Heart left ventricle (tissue), 16 donors: ENCODE results near the gene C6orf15. TPM values are rescaled to one million over a fixed set of nuclear protein-coding genes. Genes with fewer than 3 reads are reported as not detected.

Source experiments
- ATAC-seq, 4 donors: fragments of 200-7000 bp; cut with Tn5 transposase; one replicate each; pipeline ENCODE4 v1.9.1; 2020 to 2022; ENCODE audit warnings: moderate library complexity in 4 of 4, mild to moderate bottlenecking in 3 of 4, moderate number of reproducible peaks in 1 of 4
- DNase-seq, 5 donors: peaks; one replicate each; pipeline ENCODE4 v3.0.0-alpha.2; 2020
- H3K27ac ChIP-seq, 12 donors: fragments of 200-600 bp; sonication (generic) in 4 of 12; one replicate each; pipeline versions ENCODE4 v1.5.0 to v1.8.0; 2016 to 2022; ENCODE audit warnings: mild to moderate bottlenecking in 2 of 12
- H3K27me3 ChIP-seq, 9 donors: fragments of 200-600 bp; sonication (generic) in 2 of 9; one replicate each; pipeline versions ENCODE4 v1.5.1 to v1.8.0; 2016 to 2022; ENCODE audit warnings: mild to moderate bottlenecking in 3 of 9
- H3K36me3 ChIP-seq, 9 donors: fragments of 200-600 bp; sonication (generic) in 2 of 9; one replicate each; pipeline versions ENCODE4 v1.5.0 to v1.8.0; 2018 to 2022; ENCODE audit warnings: mild to moderate bottlenecking in 2 of 9
- H3K4me1 ChIP-seq, 12 donors: fragments of 200-600 bp; sonication (generic) in 4 of 12; one replicate each; pipeline versions ENCODE4 v1.5.0 to v1.8.0; 2016 to 2022; ENCODE audit warnings: mild to moderate bottlenecking in 3 of 12
- H3K4me3 ChIP-seq, 12 donors: fragments of 200-600 bp; sonication (generic) in 4 of 12; one replicate each; pipeline versions ENCODE4 v1.5.0 to v1.8.0; 2017 to 2022; ENCODE audit warnings: mild to moderate bottlenecking in 9 of 12, moderate library complexity in 4 of 12
- H3K9me3 ChIP-seq, 12 donors: fragments of 200-600 bp; sonication (generic) in 4 of 12; one replicate each; pipeline versions ENCODE4 v1.5.0 to v1.8.0; 2016 to 2022; ENCODE audit warnings: mild to moderate bottlenecking in 1 of 12
- CTCF ChIP-seq, 12 donors: fragments of 200-600 bp; sonication (generic) in 4 of 12; IDR thresholded peaks; one replicate each; pipeline versions ENCODE4 v1.5.0 to v1.8.0; 2018 to 2022; ENCODE audit warnings: antibody characterized with exemption in 12 of 12, mild to moderate bottlenecking in 5 of 12
- POLR2A ChIP-seq, 2 donors: fragments of 450-650 bp; IDR thresholded peaks; one replicate each; pipeline ENCODE4 v1.6.1; 2017; ENCODE audit warnings: antibody characterized with exemption in 2 of 2, mild to moderate bottlenecking in 2 of 2, moderate library complexity in 2 of 2
- WGBS, 4 donors: extraction: QIAGEN DNeasy Blood & Tissue Kit in 2 of 4; methylation state at CpG; one replicate each; pipeline versions ENCODE4 v1.1.5 to v1.1.7; 2013 to 2018; 5-methylcytosine and 5-hydroxymethylcytosine counted together
- intact Hi-C, 10 donors: fragments of 100-400 bp; cut with DNase I; formaldehyde crosslinking; loops; one replicate each; pipeline versions ENCODE4 v1.11.1 to v1.14.2; 2022
- polyA plus RNA-seq, 2 donors: library from polyadenylated mRNA; stranded (reverse); fragments of 200-250 nt; gene quantifications; one replicate each; pipeline ENCODE4 v1.2.3, GENCODE V29; 2013
- total RNA-seq, 9 donors: library from RNA; depleted of rRNA in 2 of 9; stranded (reverse); fragments of >200 nt in 2 of 9; fragmentation: NEBNext Ultra II Directional in 3 of 9; extraction: Animal tissue kit (Norgen Biotek cat#: 25700) in 3 of 9; gene quantifications; one replicate each; pipeline versions ENCODE4 v1.1.0 to v1.2.4, GENCODE V29; 2016 to 2023
- donor health status: ischemic (EF 13 %, LVEDD 7.1; RV severe dilation, severe dysfunction).
- donor health status: healthy with polysubstance abuse.
- donor health status: DM: no; HTN: yes; CAD: no.
- donor health status: DM: no; HTN: no; CAD: no.
- donor health status: ischemic (EF 25% LVEDD 6.9; RV normal size, moderate dysfunction).
- donor health status: ischemic (EF 25% LVEDD 5.7; RV mildly dilated, moderate dysfunction).
- donor health status: healthy.
- donor health status: DM: yes; HTN: yes; CAD: no.
- donor health status: ischemic (EF 35%, LVEDD 5.7; RV mildly dilated, moderate dysfunction).
- donor health status: nonischemic (EF 11% LVEDD 7.7; RV severe dilation, severe dysfunction).
- donor health status: DM: yes; HTN: yes; CAD: no.
- donor health status: PGD.
- donor health status: ischemic (EF 29% LVEDD 5.4; RV normal size, mild dysfunction).
- donor health status: nonischemic (EF 23%, LVEDD 6.1; RV moderate dilation, normal function).

C6orf15 gene
- total and polyA plus RNA-seq, 11 donors: not detected

- peaks cover 0 to 44% (median 33%) of the 10 kb centered on the region in 12 donors for H3K4me1 ChIP-seq
- ATAC-seq: peak in 3 of 4 donors; percentile 28 to 40 (median 30)
Observed at GRCh38 chr6:31114970-31115849, 2.8 kb upstream of the C6orf15 start.

DNA sequence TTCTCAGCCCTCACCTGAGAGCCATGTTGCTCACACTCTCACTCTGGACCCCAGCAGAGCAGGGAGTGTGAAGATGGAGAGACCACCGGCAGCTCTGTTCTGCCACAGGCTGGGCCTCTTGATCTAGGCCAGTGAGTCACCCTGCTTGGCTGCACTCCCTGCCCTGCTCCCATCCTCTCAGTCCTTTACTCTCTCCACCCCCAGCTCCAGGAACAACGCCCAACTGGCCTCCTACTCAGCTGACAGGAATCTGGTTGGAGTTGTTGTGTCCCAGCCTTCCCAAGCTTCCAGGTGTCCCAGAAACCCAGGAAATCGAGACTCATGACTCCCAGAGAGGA lies 2.1 kb upstream of the C6orf15 start, which contains the start of gene PSORS1C1:
Gene PSORS1C1, plus strand, starts transcription at position 260 of the 338 bp plus-strand sequence. CDS start 14,833 bp downstream, outside the sequence.
- Histone ChIP-seq H3K4me1 (peaks cover 0 to 44% (median 33%) of the 10 kb centered on the region in 12 donors), H3K36me3 (no peaks in the 10 kb centered on the region), H3K9me3 (no peaks in the 10 kb centered on the region), H3K27ac (peak within 1 kb of the TSS in 11 of 12 donors; percentile 36 to 90 (median 64)), H3K4me3 (peak within 1 kb of the TSS in 7 of 12 donors; percentile 11 to 47 (median 20)), H3K27me3 (no peaks in the 10 kb centered on the region)
- ATAC-seq (peak; percentile 87 to 96 (median 92)), DNase-seq (peak; percentile 74 to 94 (median 85))
- intact Hi-C loops: no loop called here
- TF ChIP-seq CTCF (IDR thresholded peaks at IDR 0.05) (no peak), POLR2A (IDR thresholded peaks at IDR 0.05) (no peak)
- WGBS, 4 donors: 6 to 28% (median 12%) methylated on average over 3 of the region's 3 CpGs

More at GRCh38 chr6:31114970-31115849, 2.8 kb upstream of the C6orf15 start:
- Histone ChIP-seq H3K9me3 (no peaks in the 10 kb centered on the region), H3K4me3 (peak overlapping the region in 7 of 12 donors; percentile 11 to 47 (median 20)), H3K27me3 (no peaks in the 10 kb centered on the region), H3K36me3 (no peaks in the 10 kb centered on the region), H3K27ac (peak overlapping the region in 10 of 12 donors; percentile 47 to 90 (median 66))
- 47 to 66% (median 62%) methylated on average over 9 of the region's 9 CpGs for WGBS, 4 donors
- no peak for TF ChIP-seq POLR2A (IDR thresholded peaks at IDR 0.05)
- peak in 8 of 12 donors; percentile 6 to 45 (median 12) for TF ChIP-seq CTCF (IDR thresholded peaks at IDR 0.05)
- no peak for DNase-seq
- intact Hi-C loops: no loop called here

DNA sequence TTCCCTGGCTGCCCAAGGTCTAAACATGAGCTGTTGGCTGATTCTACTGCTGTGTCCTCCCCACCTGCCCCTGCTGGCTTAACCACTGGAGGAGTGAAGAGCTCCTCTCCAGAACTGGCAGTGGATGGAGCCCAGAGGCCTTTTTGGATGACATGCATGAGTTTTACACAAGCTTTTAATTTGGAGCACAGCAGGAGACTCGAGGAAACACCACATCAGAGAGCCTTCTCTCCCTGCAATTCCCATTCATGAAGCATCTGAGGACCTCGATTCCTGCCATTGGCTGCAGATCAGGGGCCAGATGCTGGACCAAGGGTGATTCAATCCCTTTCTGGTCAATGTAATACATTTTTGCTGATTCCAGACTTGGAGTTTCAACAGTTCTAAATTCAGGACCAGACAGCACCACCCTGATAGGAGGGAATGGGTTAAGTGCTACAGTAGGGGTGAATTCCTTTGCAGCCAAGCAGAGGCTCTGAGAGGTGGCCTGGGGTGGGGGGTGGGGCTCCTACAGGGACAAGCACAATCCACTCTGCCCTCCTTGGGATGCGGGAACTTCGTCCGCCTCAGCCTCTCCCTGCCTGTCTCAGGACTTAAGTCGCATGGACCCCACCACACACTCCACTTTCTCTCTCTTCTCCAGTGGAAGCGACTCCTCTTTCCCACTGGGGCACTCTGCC lies 1.6 kb upstream of the C6orf15 start:
- 62 to 74% (median 70%) methylated on average over 7 of the region's 7 CpGs for whole genome bisulfite sequencing, 4 donors
- TF ChIP-seq POLR2A (IDR thresholded peaks at IDR 0.05) (no peak), CTCF (IDR thresholded peaks at IDR 0.05) (no peak)
- peak overlapping the region in 2 of 12 donors; percentile 37 to 47 for H3K4me3 ChIP-seq

GRCh38 chr6:31111712-31112111 lies 663 bp downstream of the C6orf15 start:
- ATAC-seq: no peak
- WGBS, 4 donors: 91 to 96% (median 92%) methylated on average over 12 to 13 of the region's 13 CpGs

More for the DNA sequence above, 1.6 kb upstream of the C6orf15 start:
- Histone ChIP-seq H3K27me3 (no peaks in the 10 kb centered on the region), H3K36me3 (no peaks in the 10 kb centered on the region), H3K9me3 (no peaks in the 10 kb centered on the region), H3K4me1 (peaks cover 0 to 44% (median 33%) of the 10 kb centered on the region in 12 donors), H3K27ac (peak overlapping the region in 11 of 12 donors; percentile 36 to 90 (median 64))
- ATAC-seq (peak in 2 of 4 donors; percentile 2 to 4), DNase-seq (no peak)
- intact Hi-C loops: no loop called here

More at GRCh38 chr6:31111712-31112111, 663 bp downstream of the C6orf15 start:
- no peaks in the 10 kb centered on the region for H3K36me3 ChIP-seq
- H3K27me3 ChIP-seq: no peaks in the 10 kb centered on the region
- no peak for DNase-seq
- no peaks in the 10 kb centered on the region for H3K9me3 ChIP-seq
- no peak overlapping the region for H3K4me3 ChIP-seq
- TF ChIP-seq CTCF (IDR thresholded peaks at IDR 0.05) (no peak), POLR2A (IDR thresholded peaks at IDR 0.05) (no peak)
- H3K4me1 ChIP-seq: peaks cover 0 to 35% (median 25%) of the 10 kb centered on the region in 12 donors
- no peak overlapping the region for H3K27ac ChIP-seq
- intact Hi-C loops: no loop called here
